ENCODE data around the gene CAMK1.

- no peak for TF ChIP-seq CTCF (IDR thresholded peaks at IDR 0.05; ENCODE audit: low read length)
- TF ChIP-seq EZH2 (IDR thresholded peaks at IDR 0.05; ENCODE audit: borderline replicate concordance, low read length), result no peak
These were observed 27.6 kb upstream of the CAMK1 start for GRCh38 chr3:9797196-9797945.
